ENCODE measurements around the gene COMMD7.
A peak's percentile ranks its signal among the peaks of the same experiment; 100 is the strongest.
"Not testable (repeated sequence)": the region's sequence is repeated elsewhere in the genome, so short reads cannot be mapped to it uniquely, and the experiment has no call there.

COMMD7 gene

DNA sequence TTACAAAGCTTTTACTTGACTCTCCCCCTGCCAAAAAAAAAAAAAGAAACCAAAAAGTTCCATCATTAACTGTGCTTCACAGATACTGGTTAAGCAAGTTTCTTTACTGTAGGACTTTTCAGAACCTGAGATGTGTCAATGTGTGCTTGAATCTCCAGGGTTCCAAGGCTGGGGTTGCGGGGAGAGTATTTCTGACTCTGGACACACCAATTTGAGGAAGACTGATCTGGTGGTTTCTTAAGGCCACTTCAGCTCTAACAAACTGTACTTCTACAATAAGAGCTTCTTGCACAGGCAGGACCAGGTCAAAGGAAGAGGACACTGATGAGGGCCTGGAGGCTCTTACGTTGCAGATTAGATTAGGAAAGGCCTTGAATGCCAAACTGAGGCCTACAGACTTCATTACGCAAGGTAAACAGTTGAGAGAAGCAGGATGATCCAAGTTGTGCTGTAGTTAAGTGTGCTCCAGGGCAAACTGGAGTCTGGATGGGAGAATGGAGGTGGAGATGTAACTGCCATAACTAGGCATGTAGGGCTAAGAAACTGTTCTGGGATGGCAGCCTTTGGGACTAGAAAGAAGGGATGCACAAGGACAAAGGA is 24.4 kb downstream of the COMMD7 start:
- no peak for DNase-seq

DNA sequence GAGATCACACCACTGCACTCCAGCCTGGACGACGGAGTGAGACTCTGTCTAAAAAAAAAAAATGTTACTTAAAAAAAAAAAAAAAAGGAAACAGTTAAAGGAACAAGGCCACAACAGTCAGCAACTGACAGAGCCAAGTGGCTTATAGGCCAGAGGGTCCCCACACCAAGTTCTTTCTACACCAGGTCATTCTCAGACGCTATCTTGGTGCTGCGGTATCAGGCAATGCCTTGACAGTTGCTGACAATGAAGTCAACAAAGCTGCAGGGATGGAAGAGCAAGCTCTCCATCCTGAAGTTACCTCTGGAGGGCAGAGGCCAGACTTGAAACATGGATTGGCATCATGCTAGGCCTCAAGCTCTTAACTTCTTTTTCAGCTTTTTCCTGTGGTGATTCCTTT is 31.9 kb downstream of the COMMD7 start:
- no peak for DNase-seq

- no peak for DNase-seq
These were observed 33.6 kb downstream of the COMMD7 start for GRCh38 chr20:32709632-32710121.

DNA sequence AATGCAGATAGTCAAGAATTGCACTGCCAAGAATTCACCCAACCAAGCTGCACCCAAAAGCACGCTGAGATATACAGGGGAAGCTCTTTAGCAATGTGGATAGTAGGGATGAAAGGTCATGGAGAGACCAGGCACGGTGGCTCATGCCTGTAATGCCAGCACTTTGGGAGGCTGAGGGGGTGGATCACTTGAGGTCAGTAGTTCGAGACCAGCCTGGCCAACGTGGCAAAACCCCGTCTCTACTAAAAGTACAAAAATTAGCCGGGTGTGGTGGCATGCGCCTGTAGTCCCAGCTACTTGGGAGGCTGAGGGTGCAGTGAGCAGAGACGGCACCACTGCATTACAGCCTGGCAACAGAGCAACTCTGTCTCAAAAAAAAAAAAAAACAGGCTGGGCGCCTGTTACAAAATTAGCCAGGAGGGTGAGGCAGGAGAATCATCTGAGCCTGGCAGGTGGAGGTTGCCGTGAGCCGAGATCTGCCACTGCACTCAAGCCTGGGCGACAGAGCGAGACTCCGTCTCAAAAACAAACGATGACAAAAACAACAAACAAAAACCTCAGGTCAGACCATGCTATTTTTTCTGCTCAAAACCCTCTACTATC is 34.1 kb downstream of the COMMD7 start:
- not testable (repeated sequence) for DNase-seq

GRCh38 chr20:32707691-32708581 is 35.3 kb downstream of the COMMD7 start:
- DNase-seq: no peak

- DNase-seq: no peak
These were observed 36.8 kb downstream of the COMMD7 start for GRCh38 chr20:32706486-32706885.

DNA sequence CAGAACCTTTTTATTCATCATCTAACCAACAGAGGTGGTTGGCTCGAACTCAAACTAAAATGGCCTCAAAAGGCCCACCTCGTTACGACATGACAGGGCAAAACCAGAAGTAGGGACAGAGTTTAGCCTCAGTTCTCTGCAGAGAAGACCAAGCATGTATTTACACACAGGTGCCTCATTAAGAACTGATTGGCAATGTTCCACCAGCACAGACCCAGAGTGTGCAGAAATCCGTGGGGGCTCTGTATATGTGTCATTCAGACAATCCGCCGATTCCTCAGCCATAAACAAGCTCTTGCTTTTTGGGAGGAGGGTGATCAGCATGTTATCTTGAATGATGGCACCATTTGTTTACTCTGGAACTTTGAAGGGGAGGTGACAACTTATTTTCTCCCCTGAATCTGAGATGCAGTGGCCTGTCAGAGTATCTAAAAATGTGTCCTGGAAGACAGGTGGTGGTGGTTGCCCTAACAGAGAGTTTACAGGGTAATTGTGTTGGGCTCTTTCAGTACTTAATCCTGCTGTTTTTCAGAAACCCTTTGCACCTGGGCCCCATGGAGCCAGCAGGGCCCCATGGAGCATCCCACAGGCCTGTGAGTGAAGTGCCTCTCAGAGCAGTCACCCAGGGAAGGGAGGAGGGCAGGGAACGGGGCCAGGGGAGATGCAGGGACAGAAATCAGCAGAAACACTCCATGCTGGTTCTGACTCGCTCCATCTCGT is 40.4 kb downstream of the COMMD7 start:
- no peak for DNase-seq

DNA sequence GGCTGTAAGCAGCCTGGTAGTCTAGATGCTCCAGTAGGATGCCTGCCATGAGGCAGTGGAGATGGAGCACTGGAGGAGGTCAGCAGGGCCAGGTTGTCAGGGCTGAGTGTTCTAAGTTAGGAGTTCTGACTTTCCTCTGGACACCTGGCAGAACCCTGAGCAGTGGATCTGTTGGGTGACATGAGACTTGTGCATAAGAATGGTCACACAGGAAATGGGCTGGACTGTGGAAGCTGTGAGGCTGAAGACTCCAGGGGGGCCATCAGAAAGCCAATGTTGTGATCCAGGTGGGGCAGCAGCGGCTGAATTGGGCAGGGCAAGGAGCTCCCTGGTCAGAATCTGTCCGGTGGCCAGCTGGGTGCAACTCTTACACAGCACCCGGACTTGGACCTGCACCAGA is 45.7 kb downstream of the COMMD7 start:
- DNase-seq: no peak

DNA sequence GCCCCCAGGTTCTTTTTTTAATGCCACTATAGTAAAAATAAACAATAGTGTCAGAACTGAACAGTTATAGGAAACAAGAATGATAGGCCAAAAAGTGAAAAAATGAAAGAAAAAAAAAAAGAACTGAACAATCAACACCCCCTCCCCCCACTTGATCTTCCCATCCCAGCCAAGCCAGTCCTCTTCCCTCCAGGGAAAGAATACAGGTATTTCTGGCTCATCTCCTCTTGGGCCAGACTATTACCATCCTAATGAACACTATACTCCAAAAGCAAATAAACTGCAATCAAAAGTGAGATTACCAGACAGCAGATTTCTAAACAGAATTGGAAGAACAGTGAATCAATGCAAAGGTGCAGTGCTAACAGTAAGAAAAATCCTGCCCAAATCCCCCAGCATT is 48.2 kb downstream of the COMMD7 start:
- no peak for DNase-seq

DNA sequence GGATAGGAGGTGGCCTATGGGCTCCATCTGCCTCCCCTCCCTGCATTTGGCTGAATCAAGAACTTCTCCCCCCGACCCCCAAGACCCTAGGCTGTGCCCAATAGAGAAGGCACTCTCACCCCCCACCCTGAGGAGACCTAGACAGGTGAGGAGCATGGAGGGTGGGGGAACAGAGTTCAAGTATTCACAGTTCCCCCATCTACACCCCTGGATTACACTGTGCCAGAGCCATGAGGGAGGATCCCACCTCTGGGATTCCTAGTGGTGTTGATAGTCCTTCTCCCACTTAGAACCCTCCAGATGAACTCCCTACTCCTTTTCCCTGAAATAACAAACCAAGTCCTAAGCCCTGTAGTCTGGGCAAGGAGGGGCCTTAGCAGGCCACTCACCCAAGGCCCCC is 54.3 kb downstream of the COMMD7 start:
- not testable (repeated sequence) for DNase-seq

GRCh38 chr20:32687180-32687532 is 56.1 kb downstream of the COMMD7 start:
- no peak for DNase-seq

GRCh38 chr20:32686530-32687179 is 56.6 kb downstream of the COMMD7 start:
- no peak for DNase-seq

GRCh38 chr20:32685541-32686529 is 57.4 kb downstream of the COMMD7 start:
- peak; percentile 83 for DNase-seq

- DNase-seq: no peak
These were observed 60.7 kb downstream of the COMMD7 start for GRCh38 chr20:32682508-32682987.

DNA sequence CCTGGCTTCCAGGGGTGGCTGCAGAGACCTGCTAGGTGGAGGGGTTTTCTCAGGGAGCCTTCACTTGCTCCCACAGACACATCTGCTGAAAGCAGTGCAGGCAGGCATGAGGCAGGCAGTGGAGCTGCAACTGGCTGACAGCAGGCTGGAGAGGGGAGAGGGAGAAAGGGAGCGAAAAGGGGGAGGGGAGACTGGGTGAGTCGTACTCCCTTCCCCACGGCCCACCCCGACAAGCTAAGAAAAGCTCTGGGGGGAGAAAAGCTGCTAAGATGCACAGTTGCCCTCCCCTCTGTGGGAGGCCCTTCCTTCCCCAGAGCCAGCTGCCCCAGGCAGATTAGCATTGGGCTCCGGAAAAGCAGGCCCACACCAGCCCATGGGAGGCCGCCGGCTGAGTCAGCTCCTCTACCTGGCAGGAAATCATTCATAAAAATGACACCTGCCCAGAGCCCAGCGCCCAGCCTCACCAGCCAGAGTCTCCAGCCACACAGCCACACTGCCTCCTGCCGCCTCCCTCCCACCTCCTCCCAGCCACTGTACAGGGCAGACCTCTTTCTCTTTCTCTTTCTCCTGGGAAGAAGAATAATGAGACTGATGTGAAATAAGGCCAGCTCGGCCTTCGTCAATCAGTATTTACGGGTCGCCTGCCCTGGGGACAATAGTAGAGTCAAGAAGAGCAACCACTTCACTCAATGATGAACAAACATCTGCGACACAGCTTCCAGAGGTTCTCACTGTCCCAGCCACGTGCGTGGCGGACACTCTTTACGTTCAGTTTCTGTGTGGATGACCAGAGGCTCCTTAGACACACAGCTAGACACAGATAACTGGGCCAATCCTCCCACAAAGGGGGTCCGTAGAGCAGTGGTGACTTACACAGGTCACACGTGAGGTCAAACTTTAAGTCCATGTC is 61.8 kb downstream of the COMMD7 start:
- DNase-seq: no peak

DNA sequence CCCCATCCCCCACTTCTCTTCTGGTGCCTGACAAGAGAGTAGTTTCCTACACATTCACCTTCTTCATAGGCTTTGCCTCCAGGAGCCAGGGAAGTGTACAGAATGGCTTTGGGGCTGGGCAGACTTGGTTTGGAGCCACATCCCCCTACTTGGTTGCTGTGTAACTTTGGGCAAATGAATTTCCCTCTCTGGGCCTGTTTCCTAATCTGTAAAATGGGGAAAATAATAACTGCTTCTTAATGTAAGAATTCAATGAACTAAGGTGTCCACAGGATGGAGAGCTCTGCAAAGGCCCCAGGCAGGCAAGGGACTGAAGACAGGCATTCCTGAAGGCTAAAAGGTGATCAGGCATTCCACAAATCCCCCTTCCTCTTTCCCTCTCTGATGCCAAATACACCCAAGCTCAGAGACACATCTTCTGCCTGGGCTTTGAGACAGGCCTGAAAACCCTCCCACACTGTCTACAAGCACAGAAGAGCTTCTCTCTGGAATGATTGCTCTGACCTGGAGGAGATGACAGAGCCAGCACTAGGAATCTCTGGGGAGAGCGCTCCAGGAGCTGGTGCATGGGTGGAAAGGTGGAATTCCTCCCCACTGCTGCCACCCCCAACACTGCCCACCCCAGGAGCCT is 62.6 kb downstream of the COMMD7 start:
- DNase-seq: no peak

DNA sequence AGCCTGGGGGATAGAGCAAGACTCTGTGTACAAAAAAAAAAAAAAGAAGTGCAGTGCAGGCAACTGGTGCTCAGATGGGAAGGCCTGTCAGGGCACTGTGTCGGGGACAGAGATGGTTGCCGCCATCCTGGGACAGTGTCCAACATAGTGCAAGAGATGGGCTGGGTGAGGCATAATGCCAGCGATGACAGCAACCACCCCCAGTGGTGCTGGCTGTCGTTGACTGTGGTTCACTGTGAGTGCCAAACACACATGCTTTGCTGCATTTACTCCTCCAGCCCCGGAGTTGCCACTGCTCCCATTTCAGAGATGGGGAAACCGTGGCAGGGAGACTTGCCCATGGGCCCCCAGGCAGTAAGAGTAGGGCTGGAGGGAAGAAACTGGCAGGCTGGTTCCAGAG is 64.3 kb downstream of the COMMD7 start:
- no peak for DNase-seq

DNA sequence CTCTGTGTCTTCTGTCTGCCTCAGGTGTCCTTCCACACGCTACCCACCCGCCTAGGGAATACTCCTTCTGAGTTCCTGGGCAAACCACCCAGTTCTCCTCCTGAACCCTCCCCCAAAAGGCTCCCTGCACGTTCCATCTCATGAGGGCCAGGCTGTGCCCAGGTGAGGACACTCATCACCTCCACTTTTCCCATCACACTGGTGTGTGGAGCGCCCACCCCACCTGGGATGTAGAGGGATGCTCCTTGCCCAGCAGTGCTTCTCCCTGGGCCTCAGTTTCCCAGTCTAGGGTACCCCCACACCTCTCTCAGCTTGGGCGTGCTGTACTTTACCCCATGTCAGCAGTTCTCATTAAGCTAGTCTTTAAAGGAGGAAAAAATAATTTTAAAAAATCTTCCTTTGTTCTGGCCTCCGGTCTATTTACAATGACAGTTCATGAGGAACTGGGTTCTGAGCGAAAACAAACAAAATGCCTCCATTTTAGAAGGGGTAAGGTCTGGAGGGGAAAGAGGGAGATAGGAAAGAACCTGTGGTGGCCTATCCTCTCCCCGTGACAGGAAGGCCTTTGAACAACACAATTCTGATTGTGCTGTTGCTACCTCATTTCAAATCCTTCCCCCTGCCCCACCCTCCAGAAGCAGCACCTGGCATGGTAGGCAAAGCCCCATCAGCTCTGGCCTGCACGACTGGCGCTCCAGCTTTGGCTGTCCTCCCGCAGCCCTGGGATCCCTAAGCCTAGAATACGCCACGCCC is 67.9 kb downstream of the COMMD7 start:
- no peak for DNase-seq

DNA sequence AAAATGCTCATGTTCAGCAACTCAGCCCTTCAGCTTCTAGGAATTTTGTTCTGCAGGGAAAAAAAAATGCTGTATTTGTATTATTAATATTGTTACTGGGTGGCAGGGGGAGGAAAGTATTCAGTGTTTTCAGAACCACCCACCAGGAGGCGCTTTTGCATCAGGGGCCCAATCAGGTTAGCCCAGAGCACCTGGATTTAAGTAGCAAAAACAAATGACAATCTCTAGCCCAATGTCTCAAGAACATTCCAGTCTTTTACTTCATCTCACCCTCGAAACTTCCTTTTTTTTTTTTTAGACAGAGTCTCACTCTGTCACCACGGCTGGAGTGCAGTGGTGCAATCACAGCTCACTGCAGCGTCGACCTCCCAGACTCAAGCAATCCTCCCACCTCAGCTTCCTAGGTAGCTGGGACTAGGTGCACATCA is 68.9 kb downstream of the COMMD7 start:
- no peak for DNase-seq
